ENCODE measurements around the gene FOXD3.
"Not testable (repeated sequence)": the region's sequence is repeated elsewhere in the genome, so short reads cannot be mapped to it uniquely, and the experiment has no call there.

FOXD3 gene

DNA sequence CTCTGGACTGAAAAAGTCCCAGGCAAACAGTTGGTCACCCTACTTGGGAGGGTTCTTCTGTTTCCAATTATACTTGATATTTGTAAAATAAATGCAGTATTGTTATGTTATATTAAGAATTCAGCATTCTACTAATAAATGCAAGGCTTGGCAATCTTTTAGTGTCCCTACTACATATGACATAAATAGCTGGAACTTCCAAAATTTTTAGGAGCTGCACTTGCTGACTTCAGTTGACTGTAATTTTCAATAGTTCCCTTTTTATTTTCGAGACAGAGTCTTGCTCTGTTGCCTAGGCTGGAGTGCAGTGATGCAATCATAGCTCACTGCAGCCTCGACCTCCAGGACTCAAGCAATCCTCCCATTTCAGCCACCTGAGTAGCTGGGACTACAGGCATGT, 20.0 kb downstream of the FOXD3 start:
- Histone ChIP-seq H3K4me3 (no peak overlapping the region), H3K27ac (no peak overlapping the region)
- TF ChIP-seq CTCF (IDR thresholded peaks at IDR 0.05): no peak
- no peak for DNase-seq (ENCODE audit: low spot score)

- Histone ChIP-seq H3K4me3 (no peak overlapping the region), H3K27ac (no peak overlapping the region)
- TF ChIP-seq CTCF (IDR thresholded peaks at IDR 0.05): no peak
- DNase-seq (ENCODE audit: low spot score): no peak
Observed at GRCh38 chr1:63343922-63344321, 21.6 kb downstream of the FOXD3 start.

GRCh38 chr1:63350320-63350719, 28.0 kb downstream of the FOXD3 start:
- Histone ChIP-seq H3K27ac (no peak overlapping the region), H3K4me3 (no peak overlapping the region)
- no peak for TF ChIP-seq CTCF (IDR thresholded peaks at IDR 0.05)
- DNase-seq (ENCODE audit: low spot score): no peak

DNA sequence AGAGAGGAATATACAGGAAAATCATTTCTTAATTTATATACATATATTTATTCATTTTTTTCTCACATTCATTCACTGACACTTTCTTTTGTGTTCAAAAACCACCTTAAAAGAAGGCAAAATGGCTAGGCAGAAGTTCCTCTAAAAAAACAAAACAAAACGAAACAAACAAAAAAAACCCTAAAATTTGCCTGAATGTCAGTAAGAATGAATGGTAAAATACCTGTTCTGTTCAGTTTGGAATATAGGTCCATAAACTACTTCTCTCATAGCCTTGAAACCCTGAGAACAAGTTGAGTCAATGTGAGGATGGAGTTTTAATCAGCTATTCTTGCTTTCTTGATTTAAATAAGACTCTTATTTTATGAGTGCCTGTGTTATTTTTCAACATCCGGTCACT, 30.4 kb downstream of the FOXD3 start:
- DNase-seq (ENCODE audit: low spot score): no peak
- Histone ChIP-seq H3K4me3 (no peak overlapping the region), H3K27ac (no peak overlapping the region)
- TF ChIP-seq CTCF (IDR thresholded peaks at IDR 0.05): no peak

- not testable (repeated sequence) for H3K4me3 ChIP-seq; DNase-seq (ENCODE audit: low spot score); H3K27ac ChIP-seq
Observed at GRCh38 chr1:63356234-63356633, 33.9 kb downstream of the FOXD3 start.

DNA sequence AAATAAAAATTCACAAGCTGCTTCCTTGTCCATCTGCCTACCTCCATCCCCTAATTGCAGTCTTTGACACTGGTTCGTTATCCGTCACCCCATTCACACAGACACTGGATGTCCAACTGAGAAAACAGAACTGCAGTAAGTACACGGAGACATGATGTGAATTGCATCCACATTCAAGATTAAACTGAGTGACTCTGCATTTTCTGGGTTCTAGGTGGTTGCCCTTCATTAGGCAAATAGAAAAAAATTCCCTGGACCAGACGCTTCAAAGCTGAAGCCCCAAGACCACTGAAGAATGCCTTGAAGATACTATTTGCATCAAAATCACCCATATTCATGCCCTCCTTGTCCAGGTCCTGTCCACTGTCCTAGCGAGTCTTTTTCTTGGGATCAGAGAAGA, 37.2 kb downstream of the FOXD3 start:
- DNase-seq (ENCODE audit: low spot score): no peak
- no peak for TF ChIP-seq CTCF (IDR thresholded peaks at IDR 0.05)
- no peak overlapping the region for H3K27ac ChIP-seq
- no peak overlapping the region for H3K4me3 ChIP-seq

- no peak for DNase-seq (ENCODE audit: low spot score)
- no peak overlapping the region for H3K4me3 ChIP-seq
- no peak for TF ChIP-seq CTCF (IDR thresholded peaks at IDR 0.05)
- no peak overlapping the region for H3K27ac ChIP-seq
Observed at GRCh38 chr1:63362073-63362472, 39.7 kb downstream of the FOXD3 start.

DNA sequence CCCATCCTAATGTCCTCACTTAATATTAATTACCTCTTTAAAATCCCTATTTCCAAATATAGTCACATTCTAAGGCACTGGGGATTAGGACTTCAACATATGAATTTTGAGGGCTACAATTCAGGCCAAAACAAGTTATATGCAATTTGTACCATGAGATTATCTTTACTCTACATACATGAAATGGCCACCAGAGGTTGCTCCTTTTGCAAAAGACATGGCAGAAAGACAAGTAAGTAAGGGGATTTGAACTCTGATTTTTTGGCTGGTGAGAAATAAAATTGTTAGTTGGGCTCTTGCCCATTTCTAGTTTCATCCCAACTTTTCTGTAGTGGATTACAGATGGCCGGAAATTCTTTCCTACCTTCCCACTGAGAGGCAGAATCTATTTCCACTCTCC, 40.2 kb downstream of the FOXD3 start:
- H3K27ac ChIP-seq: no peak overlapping the region
- H3K4me3 ChIP-seq: no peak overlapping the region
- DNase-seq (ENCODE audit: low spot score): no peak
- no peak for TF ChIP-seq CTCF (IDR thresholded peaks at IDR 0.05)
